ENCODE results near the gene CREM.

The CREM gene

DNA sequence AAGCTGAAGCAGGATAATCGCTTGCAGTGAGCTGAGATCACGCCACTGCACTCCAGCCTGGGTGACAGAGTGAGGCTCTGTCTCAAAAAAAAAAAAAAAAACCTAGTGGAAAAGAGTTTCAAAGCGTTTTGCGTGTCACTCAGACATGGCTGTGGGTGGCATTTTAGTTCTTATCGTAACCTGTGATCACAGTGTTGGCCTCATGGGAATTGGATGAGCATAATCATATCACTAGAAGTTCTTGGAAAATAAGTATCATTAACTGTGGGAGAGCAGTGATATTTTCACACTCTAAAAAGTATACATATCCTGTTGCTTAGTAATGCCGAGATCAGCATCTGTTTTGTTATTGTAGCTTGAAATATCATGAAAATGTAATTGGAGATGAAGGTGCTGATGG, 92.6 kb downstream of the CREM start:
- Histone ChIP-seq H3K9me3 (no peaks in the 10 kb centered on the region), H3K27ac (no peak overlapping the region), H3K4me3 (ENCODE audit: low read depth in 1 of 2, low read length in 1 of 2) (no peak overlapping the region), H3K36me3 (no peaks in the 10 kb centered on the region), H3K4me1 (ENCODE audit: control insufficient read depth in 1 of 2, insufficient read depth in 1 of 2, low read depth in 1 of 2, low read length in 1 of 2) (peaks cover 6 to 17% of the 10 kb centered on the region in 2 experiments), H3K27me3 (no peaks in the 10 kb centered on the region)
- TF ChIP-seq, protein P1, sequence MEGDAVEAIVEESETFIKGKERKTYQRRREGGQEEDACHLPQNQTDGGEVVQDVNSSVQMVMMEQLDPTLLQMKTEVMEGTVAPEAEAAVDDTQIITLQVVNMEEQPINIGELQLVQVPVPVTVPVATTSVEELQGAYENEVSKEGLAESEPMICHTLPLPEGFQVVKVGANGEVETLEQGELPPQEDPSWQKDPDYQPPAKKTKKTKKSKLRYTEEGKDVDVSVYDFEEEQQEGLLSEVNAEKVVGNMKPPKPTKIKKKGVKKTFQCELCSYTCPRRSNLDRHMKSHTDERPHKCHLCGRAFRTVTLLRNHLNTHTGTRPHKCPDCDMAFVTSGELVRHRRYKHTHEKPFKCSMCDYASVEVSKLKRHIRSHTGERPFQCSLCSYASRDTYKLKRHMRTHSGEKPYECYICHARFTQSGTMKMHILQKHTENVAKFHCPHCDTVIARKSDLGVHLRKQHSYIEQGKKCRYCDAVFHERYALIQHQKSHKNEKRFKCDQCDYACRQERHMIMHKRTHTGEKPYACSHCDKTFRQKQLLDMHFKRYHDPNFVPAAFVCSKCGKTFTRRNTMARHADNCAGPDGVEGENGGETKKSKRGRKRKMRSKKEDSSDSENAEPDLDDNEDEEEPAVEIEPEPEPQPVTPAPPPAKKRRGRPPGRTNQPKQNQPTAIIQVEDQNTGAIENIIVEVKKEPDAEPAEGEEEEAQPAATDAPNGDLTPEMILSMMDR (IDR thresholded peaks at IDR 0.05), result no peak

DNA sequence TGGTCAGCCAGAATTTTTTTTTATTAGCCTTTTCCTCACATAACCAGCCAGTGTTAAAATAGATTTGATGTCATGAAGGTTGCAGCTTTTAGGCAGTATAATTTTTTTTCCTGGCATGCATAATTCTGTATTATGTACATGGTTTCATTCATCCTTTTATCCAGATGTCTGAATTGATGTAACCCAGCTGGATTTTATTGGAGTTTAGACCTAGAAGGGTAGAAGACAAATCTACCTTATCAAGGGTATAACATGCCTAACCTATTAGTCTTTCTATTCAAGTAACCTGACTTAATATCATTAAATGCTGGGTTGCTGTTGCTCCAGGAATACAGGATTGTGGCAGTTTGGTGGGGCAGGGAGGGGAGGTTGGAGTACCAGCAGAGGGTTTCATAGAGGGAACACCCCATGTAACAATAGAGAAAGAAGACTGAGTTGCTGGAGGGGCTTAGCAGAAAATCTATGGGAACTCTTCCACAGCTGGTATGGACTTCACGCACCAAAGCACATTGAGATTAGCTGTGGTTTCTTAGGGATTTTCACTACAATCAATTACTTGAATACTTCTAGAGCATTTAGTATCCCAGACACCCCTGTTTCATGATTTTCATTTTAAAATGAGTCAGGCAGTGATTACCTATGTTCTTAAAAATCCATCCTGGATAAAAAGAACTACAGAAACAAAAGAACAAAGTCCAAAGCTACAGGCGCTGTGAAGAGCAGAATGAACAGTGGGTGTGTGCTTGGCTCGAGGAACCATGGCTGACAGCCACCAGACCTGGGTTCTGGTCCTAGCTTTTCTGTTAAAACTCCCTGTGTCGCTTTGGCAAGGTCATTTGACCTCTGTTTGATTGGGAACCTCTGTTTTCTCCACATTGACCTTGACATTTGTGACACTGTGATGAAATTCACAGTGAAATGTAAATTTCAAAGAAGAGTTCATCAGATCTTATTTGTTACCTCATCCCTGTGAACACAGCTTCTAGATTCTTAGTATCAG, 93.5 kb downstream of the CREM start:
- H3K27me3 ChIP-seq, result no peaks in the 10 kb centered on the region
- H3K27ac ChIP-seq, result no peak overlapping the region
- H3K4me3 ChIP-seq (ENCODE audit: low read depth in 1 of 2, low read length in 1 of 2), result no peak overlapping the region
- no peaks in the 10 kb centered on the region for H3K9me3 ChIP-seq
- no peaks in the 10 kb centered on the region for H3K36me3 ChIP-seq
- TF ChIP-seq, protein P1 (IDR thresholded peaks at IDR 0.05), result no peak
- peaks cover 9 to 19% of the 10 kb centered on the region in 2 experiments for H3K4me1 ChIP-seq (ENCODE audit: control insufficient read depth in 1 of 2, insufficient read depth in 1 of 2, low read depth in 1 of 2, low read length in 1 of 2)

DNA sequence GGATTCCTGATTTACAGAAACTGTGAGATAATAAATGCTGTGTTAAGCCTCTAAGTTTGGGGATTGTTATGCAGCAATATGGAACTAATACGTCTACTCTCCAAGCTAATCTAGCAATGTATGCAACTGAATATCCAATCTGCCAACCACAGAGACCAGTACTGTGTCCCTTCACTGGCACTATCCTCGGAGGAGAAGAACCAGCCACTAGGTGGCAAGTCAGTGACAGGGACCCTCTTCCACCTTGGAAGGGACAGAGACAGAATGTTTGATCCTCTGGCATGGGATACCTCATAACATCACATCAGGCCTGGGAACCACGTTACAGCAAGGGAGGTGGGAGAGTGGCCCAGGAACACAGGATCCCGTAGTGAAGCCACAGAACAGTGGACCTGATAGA, 96.4 kb downstream of the CREM start:
- no peak overlapping the region for H3K27ac ChIP-seq
- H3K4me3 ChIP-seq (ENCODE audit: low read depth in 1 of 2, low read length in 1 of 2), result no peak overlapping the region
- H3K9me3 ChIP-seq, result no peaks in the 10 kb centered on the region
- no peaks in the 10 kb centered on the region for H3K36me3 ChIP-seq
- peaks cover 21% of the 10 kb centered on the region in 2 experiments for H3K4me1 ChIP-seq (ENCODE audit: control insufficient read depth in 1 of 2, insufficient read depth in 1 of 2, low read depth in 1 of 2, low read length in 1 of 2)
- TF ChIP-seq, protein P1 (IDR thresholded peaks at IDR 0.05), result no peak
- no peaks in the 10 kb centered on the region for H3K27me3 ChIP-seq

DNA sequence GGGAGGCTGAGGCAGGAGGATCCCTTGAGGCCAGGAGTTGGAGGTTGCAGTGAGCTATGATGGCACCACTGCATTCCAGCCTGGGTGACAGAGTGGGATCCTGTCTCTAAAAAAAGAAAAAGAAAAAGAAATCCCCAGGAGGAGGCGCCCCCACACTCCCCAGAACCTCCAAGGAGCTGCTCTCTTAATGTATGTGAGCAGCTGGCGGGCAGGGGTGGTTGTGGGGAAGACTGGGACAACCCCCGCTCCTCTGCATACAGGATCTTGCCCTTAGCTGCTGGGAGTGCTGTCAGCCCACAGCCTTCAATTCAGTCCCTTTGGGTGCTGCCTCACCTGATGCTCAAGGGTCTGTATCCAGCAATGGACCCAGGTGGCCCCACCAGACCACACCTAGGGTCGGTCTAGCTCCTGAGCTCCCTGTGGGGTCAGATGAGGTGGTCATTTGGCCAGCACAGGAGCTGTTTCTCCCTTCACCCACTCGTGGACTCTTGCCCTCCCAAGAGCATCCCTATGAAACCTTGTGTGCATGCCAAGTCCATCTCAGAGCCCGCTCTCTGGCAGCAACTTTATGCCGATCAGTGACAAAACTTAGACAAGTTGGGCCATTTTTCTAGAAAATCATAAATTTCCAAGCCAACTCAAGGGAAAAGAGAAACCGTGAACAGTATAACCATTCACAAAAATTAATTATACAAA, 97.5 kb downstream of the CREM start:
- no peaks in the 10 kb centered on the region for H3K27me3 ChIP-seq
- no peak overlapping the region for H3K4me3 ChIP-seq (ENCODE audit: low read depth in 1 of 2, low read length in 1 of 2)
- H3K27ac ChIP-seq, result no peak overlapping the region
- H3K9me3 ChIP-seq, result no peaks in the 10 kb centered on the region
- TF ChIP-seq, protein P1 (IDR thresholded peaks at IDR 0.05), result no peak
- H3K4me1 ChIP-seq (ENCODE audit: control insufficient read depth in 1 of 2, insufficient read depth in 1 of 2, low read depth in 1 of 2, low read length in 1 of 2), result peaks cover 16 to 19% of the 10 kb centered on the region in 2 experiments
- no peaks in the 10 kb centered on the region for H3K36me3 ChIP-seq

DNA sequence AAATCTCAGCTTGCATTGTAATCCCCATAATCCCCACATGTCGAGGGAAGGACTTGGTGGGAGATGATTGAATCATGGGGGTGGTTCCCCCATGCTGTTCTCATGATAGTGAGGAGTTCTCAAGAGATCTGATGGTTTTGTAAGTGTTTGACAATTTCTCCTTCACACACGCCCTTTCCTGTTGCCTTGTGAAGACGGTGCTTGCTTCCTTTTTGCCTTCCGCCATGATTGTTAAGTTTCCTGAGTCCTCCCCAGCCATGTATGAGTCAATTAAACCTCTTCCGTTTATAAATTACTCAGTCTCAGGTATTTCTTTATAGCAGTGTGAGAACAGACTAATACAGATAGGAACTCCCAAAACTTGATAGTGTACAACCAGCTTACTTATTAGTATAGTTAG, 98.6 kb downstream of the CREM start:
- TF ChIP-seq, protein P1 (IDR thresholded peaks at IDR 0.05), result no peak
- Histone ChIP-seq H3K4me1 (ENCODE audit: control insufficient read depth in 1 of 2, insufficient read depth in 1 of 2, low read depth in 1 of 2, low read length in 1 of 2) (peaks cover 16 to 19% of the 10 kb centered on the region in 2 experiments), H3K4me3 (ENCODE audit: low read depth in 1 of 2, low read length in 1 of 2) (peak overlapping the region in 1 of 2 experiments; percentile 31), H3K9me3 (no peaks in the 10 kb centered on the region), H3K36me3 (no peaks in the 10 kb centered on the region), H3K27me3 (no peaks in the 10 kb centered on the region), H3K27ac (peak overlapping the region; percentile 77)
